ENCODE results near the gene TRPV6. TPM values are rescaled to one million over a fixed set of nuclear protein-coding genes. Genes with fewer than 3 reads are reported as not detected.

The TRPV6 gene
- total and polyA plus RNA-seq, 2 experiments from 2014 or later = 3.5 to 3.7 TPM

- TF ChIP-seq EZH2 (IDR thresholded peaks at IDR 0.05; ENCODE audit: borderline replicate concordance) (no peak), EZH2phosphoT487 (IDR thresholded peaks at IDR 0.05; ENCODE audit: low read depth, severe bottlenecking, unreplicated experiment) (no peak), CTCF (IDR thresholded peaks at IDR 0.05; ENCODE audit: poor library complexity) (no peak)
- Histone ChIP-seq H2AFZ (no peak overlapping the region), H3K9me3 (ENCODE audit: low read depth) (no peaks in the 10 kb centered on the region), H3K36me3 (replicated peaks; ENCODE audit: insufficient read depth, low read depth) (no peaks in the 10 kb centered on the region), H3K4me3 (no peak overlapping the region), H3K27me3 (peaks cover 6% of the 10 kb centered on the region), H3K9me2 (replicated peaks; ENCODE audit: insufficient read depth) (no peaks in the 10 kb centered on the region), H3K4me1 (ENCODE audit: insufficient read depth) (no peaks in the 10 kb centered on the region), H3K27ac (no peak overlapping the region), H4K20me1 (ENCODE audit: insufficient read depth, poor library complexity, severe bottlenecking) (no peaks in the 10 kb centered on the region), H3K79me2 (no peaks in the 10 kb centered on the region), H3K4me2 (no peak overlapping the region)
- WGBS (ENCODE audit: low lambda C conversion rate, missing lambda C conversion rate) = 92% methylated on average over 10 of the region's 10 CpGs
- no peak for DNase-seq (ENCODE audit: low spot score)
These were observed 2.4 kb downstream of the TRPV6 start for GRCh38 chr7:142883145-142883544.

- H3K36me3 ChIP-seq (replicated peaks; ENCODE audit: insufficient read depth, low read depth) = no peaks in the 10 kb centered on the region
- H3K4me1 ChIP-seq (ENCODE audit: insufficient read depth) = no peaks in the 10 kb centered on the region
- no peaks in the 10 kb centered on the region for H3K9me3 ChIP-seq (ENCODE audit: low read depth)
- no peak overlapping the region for H3K27ac ChIP-seq
- H3K4me3 ChIP-seq = no peak overlapping the region
- 77% methylated on average over 5 of the region's 5 CpGs for WGBS (ENCODE audit: low lambda C conversion rate, missing lambda C conversion rate)
- DNase-seq (ENCODE audit: low spot score) = no peak
- H3K27me3 ChIP-seq = peaks cover 6% of the 10 kb centered on the region
- TF ChIP-seq EZH2 (IDR thresholded peaks at IDR 0.05; ENCODE audit: borderline replicate concordance) (no peak), CTCF (IDR thresholded peaks at IDR 0.05; ENCODE audit: poor library complexity) (no peak), EZH2phosphoT487 (IDR thresholded peaks at IDR 0.05; ENCODE audit: low read depth, severe bottlenecking, unreplicated experiment) (no peak)
- no peak overlapping the region for H3K4me2 ChIP-seq
- H4K20me1 ChIP-seq (ENCODE audit: insufficient read depth, poor library complexity, severe bottlenecking) = no peaks in the 10 kb centered on the region
- H3K9me2 ChIP-seq (replicated peaks; ENCODE audit: insufficient read depth) = no peaks in the 10 kb centered on the region
- H2AFZ ChIP-seq = no peak overlapping the region
- H3K79me2 ChIP-seq = no peaks in the 10 kb centered on the region
These were observed 3.2 kb downstream of the TRPV6 start for GRCh38 chr7:142882338-142882678.

DNA sequence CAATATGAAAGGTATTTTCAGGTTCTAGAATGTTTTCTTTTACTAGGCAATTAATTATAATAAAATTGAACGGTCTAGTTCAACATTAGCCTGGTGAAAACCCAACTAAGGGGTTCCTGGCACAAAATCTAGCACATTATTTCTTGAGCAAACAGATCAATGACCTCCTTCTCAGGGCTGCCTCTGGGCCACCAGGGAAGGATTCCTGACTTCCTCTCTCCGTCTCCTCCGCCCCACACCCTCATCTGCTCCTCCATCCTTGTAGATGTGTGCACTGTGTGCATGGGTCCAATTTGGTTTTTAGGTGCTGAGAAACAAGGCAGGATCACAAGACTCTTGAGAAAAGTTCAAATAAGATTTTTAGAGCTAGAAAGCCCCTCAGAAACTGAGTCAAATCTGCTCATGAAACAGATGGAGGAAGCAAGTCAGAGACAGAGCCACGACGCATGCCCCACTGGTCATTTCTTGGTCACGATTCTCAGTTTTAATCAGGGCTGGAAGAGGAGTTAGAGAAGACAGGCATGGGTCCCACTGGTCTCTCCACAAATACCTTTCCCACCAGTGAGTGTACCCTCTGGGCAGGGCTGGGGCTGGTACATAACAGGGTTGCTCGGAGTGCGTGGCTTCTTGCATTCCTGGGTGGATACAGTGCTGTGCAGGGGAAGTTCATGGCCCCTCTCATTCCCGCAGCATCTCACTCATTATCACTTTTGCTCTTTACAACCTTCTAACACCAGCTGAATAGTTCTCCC, 3.8 kb downstream of the TRPV6 start:
- H3K27me3 ChIP-seq = peaks cover 6% of the 10 kb centered on the region
- H3K36me3 ChIP-seq (replicated peaks; ENCODE audit: insufficient read depth, low read depth) = no peaks in the 10 kb centered on the region
- no peaks in the 10 kb centered on the region for H3K9me2 ChIP-seq (replicated peaks; ENCODE audit: insufficient read depth)
- WGBS (ENCODE audit: low lambda C conversion rate, missing lambda C conversion rate) = 86% methylated on average over 9 of the region's 9 CpGs
- no peak for DNase-seq (ENCODE audit: low spot score)
- no peaks in the 10 kb centered on the region for H3K79me2 ChIP-seq
- no peaks in the 10 kb centered on the region for H3K4me1 ChIP-seq (ENCODE audit: insufficient read depth)
- H3K4me2 ChIP-seq = no peak overlapping the region
- no peaks in the 10 kb centered on the region for H4K20me1 ChIP-seq (ENCODE audit: insufficient read depth, poor library complexity, severe bottlenecking)
- TF ChIP-seq CTCF (IDR thresholded peaks at IDR 0.05; ENCODE audit: poor library complexity) (no peak), EZH2 (IDR thresholded peaks at IDR 0.05; ENCODE audit: borderline replicate concordance) (no peak), EZH2phosphoT487 (IDR thresholded peaks at IDR 0.05; ENCODE audit: low read depth, severe bottlenecking, unreplicated experiment) (no peak)
- H3K9me3 ChIP-seq (ENCODE audit: low read depth) = no peaks in the 10 kb centered on the region
- H3K27ac ChIP-seq = no peak overlapping the region
- no peak overlapping the region for H2AFZ ChIP-seq
- no peak overlapping the region for H3K4me3 ChIP-seq
